IPS-18c (cell line): Measurements from ENCODE around the gene PEPD.

Source experiments
- H3K4me3 ChIP-seq: 2 replicates; pipeline ENCODE4 v1.7.0; 2013; ENCODE audit warnings: low read depth, mild to moderate bottlenecking, low read length, moderate library complexity; ENCODE audit not compliant: insufficient read depth
- H3K9me3 ChIP-seq: one replicate; pipeline ENCODE4 v1.6.1; 2013; ENCODE audit warnings: mild to moderate bottlenecking, low read length, moderate library complexity; ENCODE audit not compliant: control insufficient read depth, insufficient read depth

The PEPD gene

DNA sequence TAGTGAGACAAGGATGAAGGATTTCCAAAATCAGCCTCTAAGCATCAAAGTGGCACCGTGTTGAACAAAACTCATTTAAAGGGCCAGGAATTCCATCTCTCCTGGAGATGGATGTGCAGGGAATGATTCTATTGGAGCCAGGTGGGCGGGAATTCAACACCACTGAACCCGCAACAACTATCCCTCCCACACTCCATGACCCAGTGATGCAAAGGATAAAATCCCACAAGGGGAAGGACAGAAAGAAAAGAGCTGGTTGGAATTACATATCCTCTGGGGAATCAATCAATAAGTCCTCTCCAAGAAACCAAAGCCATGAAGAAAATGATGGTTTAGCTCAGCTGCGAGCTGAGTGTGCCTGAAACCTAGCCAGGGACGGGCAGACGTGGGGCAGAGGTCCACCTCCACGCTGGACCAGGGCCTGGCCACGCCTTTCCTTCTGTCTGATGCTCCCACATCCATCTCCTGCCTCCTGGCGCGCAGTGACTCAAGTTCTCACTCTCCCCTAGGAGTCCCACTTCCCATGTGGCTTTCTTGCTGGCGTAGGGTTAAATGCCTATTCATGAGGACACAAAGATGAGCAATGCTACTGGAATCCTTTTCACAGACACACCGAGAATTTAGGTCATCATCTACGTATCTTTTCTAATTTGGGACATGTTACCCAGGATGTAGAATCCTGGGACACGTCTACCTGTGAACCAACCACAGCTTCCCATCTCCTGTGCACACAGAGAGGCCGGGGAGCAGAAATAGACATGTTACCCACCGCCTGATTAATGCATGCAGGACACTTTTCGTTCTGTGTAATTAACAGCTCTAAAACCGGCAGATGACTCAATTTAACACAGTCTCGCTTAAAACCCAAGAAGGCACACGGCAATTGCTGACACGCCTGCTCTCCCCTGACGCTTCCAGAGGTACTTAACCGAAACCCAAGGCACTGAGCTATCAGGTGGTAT lies 48.6 kb downstream of the PEPD start:
- no peak overlapping the region for H3K4me3 ChIP-seq

DNA sequence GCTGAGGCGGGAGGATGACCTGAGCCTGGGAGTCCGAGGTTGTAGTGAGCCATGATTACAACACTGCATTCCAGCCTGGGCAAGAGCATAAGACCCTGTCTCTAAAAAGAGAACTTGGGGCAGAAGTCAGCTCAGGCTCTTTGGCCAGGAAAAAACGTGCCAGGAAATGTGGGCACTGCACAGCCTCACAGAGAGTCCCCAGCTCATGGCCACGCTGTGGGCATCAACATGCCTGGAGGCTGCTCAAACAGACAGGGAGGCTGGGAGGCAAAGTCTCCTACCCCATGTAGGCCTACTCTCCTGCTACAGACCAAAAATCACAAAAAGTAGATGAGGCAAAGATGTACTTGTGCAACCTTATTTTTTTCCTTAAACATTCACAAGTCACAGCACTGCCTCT lies 49.4 kb downstream of the PEPD start:
- no peaks in the 10 kb centered on the region for H3K9me3 ChIP-seq
- H3K4me3 ChIP-seq: no peak overlapping the region

More for the DNA sequence above, 48.6 kb downstream of the PEPD start:
- no peaks in the 10 kb centered on the region for H3K9me3 ChIP-seq

DNA sequence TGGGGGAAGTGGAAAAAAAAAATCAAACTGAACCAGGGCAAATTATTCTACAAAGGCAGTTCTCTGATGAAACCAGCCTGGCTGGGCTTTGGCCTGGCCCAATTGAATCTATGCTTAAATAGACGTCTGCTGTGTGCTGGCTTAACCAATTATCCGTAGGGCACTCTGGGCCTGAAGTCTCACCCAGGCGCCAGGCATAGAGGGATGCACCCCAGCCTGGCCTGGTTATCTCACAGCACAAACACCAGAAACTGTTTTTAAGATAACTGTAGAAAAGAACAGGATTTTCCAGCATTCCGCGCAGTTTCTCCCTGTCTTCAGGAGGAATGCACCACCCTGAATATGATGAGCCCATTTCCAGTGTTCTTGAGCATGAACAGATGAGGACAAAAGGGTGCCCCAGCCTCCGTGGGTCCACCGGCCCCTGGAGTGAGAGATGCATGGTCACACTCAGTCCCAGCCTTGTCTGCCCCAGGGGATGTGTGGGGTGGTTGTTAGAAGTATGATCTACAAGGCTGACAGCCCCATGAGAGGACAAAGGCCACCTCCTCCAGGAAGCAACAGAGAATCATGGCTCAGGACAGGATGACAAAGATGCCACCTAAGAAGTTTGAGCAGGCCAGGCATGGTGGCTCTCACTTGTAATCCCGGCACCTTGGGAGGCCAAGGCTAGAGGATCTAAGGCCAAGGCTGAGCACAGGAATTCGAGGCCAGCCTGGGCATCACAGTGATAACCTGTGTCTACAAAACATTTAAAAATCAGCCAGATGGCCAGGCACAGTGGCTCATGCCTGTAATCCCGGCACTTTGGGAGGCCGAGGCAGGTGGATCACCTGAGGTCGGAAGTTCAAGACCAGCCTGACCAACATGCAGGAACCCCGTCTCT lies 50.2 kb downstream of the PEPD start:
- Histone ChIP-seq H3K4me3 (no peak overlapping the region), H3K9me3 (no peaks in the 10 kb centered on the region)

DNA sequence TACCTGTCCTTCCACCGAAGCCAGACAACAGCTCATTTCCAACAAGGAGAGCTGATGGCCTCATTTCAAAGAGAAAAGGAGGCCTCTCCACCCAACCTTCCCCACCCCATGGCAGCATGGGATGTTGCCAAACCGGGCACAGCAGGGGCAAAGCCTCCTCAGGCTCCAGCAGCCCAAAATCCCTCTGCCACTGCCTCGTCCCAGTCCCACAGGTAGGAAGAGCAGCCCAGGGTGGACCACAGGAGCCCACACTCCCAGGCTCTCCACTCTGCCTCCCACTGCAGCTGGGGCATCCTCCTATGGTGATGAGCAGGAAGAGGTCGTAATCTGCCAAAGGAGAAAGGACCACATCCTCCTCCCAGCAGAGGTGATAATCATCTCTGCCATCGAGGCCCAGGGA lies 50.9 kb downstream of the PEPD start:
- Histone ChIP-seq H3K9me3 (no peaks in the 10 kb centered on the region), H3K4me3 (no peak overlapping the region)

DNA sequence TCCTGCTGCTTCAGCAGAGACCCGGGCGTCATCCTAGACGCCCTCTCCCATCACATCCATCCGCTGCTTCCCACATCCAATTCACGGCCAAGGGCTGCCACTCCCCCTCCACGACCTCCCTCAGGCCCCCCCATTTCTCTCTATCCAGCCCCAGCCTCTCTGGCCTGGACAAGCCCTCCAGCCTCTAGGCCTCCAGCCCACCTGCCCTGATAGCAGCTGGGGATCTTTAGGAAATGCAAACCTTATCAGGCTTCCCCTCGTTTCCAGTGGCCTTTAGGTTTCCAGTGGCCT lies 51.6 kb downstream of the PEPD start:
- H3K9me3 ChIP-seq: no peaks in the 10 kb centered on the region
- no peak overlapping the region for H3K4me3 ChIP-seq

DNA sequence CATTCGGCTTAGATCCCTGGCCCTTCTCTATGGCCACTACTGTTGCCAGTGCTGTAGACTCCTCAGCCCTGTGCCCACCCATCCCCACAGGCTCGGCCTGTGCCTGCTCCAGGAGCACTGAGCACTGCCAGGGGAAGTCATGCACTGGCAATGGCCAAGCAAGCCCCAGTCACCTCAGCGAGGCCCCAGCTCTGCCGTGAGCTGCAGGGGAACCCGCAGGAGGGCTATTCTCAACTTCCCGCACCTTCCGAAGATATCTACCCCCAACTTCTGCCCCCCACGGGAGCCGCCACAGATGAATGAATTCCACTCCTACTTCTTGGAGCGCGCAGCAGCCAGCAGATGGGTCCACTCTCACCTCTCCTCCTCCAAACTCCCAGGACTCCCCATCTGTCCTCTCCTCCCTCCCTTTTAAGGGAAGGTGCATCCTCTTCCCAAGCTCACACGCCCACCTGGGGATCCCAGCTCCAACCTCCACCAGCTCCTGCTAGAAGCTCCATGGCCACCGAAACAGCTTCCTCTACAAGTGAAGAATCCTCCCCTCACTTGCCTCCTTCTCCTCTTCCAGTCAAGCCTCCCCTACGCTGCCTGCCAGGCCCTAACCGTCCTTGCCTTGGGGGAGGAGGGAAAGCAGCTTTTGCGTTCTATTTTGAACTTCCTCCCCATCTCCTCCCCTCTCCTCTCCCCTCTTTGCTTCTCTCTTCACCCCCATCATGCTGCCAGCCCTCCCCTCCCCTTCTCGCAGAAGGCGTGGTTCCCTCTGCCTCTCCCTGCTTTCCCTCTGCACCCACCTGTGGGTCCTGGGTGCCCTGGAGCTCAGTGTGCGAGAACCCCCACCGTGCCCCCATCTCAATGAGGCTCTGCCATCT lies 52.2 kb downstream of the PEPD start:
- no peaks in the 10 kb centered on the region for H3K9me3 ChIP-seq
- H3K4me3 ChIP-seq: no peak overlapping the region

DNA sequence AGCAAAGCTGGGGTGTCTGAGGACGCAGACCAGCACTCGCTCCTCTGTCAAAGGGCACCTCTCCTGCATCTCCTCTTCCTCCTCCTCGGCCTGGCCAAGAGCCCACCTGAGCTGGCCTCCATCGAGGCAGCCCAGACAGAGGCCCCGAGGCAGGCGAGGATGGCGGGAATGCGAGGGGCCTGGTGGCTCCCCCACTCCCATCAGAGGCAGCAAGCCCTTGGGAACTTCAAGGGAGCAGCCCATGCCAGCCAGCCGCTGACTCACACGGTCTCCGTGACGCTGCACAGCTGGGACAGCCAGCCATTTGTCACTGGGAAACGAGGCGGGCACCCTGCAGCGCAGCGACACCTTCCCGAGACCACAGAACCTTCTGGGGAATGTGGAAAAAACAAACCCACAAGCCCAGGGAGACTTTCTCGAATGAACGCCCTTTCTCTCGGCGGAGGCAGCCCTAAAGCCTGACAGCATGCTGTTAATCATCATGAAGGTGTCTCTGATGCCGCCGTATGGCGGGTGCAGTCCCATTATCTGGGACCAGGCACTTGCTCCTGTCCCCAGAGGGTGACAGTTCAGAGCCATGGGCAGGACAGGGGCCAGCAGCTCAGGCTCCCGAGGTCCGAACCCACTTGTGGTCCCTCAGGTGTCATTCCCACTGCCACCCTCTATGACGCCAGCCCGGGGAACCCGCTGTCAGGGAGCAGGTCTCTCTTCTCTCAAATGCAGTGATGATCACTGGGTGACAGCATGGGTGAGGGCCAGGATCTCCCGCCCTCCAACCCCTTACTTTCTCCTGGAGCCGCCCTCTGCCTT lies 53.0 kb downstream of the PEPD start:
- H3K4me3 ChIP-seq: no peak overlapping the region
- H3K9me3 ChIP-seq: no peaks in the 10 kb centered on the region

DNA sequence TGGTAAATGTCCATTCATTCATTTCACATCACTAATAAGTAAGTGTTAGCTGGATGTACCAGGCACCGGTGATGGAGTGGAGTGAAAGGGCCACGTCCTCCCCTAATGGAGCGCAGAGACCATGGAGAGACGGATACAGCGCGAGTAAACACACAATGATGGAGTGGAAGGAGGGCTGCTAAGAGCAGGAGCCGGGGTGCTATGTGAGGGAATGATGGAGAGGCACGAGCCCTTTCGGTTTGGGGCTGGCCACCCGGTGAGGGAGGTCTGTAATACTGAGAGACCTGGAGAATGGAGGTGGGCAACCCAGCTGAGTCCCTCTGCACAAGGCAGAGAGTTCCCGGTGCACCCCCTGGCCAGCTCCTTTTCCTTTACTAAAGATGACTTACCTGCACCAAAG lies 53.7 kb downstream of the PEPD start:
- H3K4me3 ChIP-seq: no peak overlapping the region
- H3K9me3 ChIP-seq: no peaks in the 10 kb centered on the region

DNA sequence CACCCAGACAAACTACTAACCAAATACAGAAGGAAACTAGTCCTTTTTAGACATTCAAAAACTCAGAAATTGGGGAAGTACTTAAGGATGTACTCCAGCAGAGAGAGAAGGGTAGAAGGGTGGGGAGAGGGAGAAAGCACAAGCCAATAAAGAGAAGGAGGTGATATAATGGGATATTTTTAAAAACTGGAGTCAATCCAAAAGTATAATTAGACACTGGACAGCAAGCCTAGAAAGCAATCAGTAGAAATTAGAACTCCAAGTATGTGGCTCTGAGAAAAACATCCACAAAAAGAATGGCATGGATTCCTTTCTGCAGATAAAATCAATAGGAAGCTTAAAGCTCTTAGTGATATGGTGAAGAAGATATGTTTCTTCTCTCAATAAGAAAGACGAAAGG lies 55.8 kb downstream of the PEPD start:
- H3K9me3 ChIP-seq: no peaks in the 10 kb centered on the region
- no peak overlapping the region for H3K4me3 ChIP-seq

DNA sequence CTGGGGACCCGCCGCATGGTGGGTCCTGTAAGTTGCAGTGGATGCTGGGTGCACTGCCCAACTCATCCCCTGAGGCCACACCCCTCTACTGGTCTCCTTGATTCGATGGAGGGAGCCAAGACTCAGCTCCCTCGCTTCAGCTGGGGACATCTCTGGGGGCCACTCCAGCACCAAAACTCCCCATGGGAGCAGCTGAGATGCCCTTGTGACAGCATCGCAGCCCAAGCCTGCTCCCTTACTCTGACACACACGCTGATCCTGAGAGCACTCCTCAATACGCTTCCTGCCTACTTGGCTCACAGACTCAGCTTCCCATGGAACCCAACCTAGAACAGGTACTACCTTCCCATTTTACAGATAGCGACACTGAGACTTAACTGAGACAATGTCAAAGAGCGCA lies 56.2 kb downstream of the PEPD start:
- Histone ChIP-seq H3K9me3 (no peaks in the 10 kb centered on the region), H3K4me3 (no peak overlapping the region)

DNA sequence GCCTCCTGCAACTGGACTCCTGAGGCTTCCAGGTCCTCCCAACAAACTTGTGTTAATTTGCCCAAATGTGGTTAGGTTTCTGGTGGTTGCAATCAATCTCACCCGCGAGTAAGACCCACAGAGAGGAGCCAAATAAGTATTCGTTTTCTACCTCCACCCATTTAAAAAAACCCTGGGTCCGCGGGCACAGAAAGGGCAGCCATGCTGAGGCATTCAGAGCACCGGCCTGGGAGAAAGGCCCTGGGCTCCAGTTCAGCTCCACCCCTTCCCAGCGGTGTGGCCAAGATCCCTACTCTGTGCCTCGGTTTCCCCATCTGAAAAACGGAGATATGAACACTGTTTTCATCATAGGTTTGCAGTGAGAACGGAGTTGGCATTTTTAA lies 56.9 kb downstream of the PEPD start:
- no peak overlapping the region for H3K4me3 ChIP-seq

DNA sequence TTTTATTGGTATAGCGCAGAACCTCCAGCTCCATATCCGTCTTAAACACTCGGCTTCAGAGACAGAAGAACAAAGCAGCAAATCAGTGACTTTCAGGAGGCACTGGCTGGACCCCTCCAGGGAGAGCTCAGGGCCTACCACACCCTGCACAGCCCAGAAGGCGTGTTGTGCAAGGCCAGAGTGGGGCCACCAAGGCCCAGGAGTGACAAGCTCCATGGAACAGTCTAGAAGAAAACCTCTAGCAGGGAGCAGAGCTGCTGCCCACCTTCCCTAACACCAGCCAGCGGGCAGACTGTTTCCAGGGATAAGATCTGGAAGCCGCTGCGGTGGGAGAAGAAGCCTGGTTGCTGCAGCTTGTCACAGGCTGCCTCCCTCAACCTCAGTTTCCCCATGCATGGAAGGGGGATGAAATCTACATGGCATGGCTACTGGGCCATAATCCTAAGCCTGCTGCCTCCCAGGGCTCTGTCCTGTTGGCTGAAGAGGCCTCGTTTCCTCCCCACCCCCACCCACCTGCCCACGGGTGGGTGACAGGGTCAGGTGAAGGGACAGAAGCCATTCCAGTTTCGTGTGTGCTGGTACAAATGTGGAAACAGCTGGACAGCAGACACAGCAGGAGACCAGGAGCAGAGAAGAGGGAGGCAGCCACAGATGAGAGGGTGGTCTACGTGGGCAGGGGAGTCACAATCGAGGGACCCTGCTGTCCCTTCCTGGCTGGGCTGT lies 57.4 kb downstream of the PEPD start:
- H3K4me3 ChIP-seq: no peak overlapping the region

More for the DNA sequence above, 56.9 kb downstream of the PEPD start:
- no peaks in the 10 kb centered on the region for H3K9me3 ChIP-seq

DNA sequence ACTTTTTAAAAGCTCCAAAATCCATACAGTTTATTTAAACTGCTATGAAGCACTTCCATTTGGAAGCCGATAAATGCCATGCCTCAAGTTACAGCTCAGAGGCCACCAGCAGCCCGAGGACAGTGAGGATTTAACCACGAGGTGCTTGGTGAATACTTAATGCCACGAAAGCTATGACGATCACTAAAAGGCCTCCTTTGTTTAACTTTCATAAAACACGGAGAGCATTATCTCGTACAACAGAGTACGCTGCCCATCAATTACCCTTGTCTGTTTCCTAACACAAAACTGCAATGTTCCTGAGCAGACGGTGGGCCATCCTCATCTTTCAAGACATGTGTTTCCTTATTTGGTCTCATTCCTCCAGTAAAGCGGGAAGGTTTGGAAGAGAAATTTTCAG lies 58.4 kb downstream of the PEPD start:
- H3K9me3 ChIP-seq: no peaks in the 10 kb centered on the region
- no peak overlapping the region for H3K4me3 ChIP-seq

More for the DNA sequence above, 57.4 kb downstream of the PEPD start:
- no peaks in the 10 kb centered on the region for H3K9me3 ChIP-seq

DNA sequence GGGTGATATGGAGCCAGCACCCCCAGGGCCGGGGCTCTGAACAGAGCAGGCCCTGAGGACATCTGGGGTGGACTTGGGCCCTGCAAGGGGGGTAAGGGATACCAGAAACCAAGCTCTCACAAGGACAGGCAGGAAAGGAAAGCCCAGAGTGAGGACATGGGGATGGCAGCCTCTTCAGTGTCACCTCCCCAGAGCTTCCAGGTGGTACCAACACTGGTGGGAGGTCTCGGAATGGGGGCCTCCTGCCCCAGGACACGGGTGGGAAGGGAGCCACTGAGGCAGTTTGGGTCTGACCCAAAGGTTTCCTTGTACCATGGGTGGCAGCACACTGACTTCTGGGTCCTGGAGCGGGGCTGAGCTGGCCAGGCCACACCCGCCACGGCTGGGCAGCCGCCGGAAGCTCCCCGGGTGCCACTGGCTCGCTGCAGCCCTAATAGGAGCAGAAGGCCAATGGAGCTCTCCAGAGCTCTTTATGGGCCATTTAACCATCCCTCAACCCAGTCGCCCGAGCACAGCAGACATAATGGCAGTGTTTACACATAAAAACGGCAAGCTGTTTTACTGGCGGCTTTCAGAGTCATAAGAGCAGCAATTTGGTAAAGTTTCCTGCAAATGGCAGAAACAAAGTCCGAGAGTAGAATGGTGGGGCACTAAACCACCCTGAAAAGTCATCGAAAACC lies 59.3 kb downstream of the PEPD start:
- Histone ChIP-seq H3K9me3 (no peaks in the 10 kb centered on the region), H3K4me3 (no peak overlapping the region)

DNA sequence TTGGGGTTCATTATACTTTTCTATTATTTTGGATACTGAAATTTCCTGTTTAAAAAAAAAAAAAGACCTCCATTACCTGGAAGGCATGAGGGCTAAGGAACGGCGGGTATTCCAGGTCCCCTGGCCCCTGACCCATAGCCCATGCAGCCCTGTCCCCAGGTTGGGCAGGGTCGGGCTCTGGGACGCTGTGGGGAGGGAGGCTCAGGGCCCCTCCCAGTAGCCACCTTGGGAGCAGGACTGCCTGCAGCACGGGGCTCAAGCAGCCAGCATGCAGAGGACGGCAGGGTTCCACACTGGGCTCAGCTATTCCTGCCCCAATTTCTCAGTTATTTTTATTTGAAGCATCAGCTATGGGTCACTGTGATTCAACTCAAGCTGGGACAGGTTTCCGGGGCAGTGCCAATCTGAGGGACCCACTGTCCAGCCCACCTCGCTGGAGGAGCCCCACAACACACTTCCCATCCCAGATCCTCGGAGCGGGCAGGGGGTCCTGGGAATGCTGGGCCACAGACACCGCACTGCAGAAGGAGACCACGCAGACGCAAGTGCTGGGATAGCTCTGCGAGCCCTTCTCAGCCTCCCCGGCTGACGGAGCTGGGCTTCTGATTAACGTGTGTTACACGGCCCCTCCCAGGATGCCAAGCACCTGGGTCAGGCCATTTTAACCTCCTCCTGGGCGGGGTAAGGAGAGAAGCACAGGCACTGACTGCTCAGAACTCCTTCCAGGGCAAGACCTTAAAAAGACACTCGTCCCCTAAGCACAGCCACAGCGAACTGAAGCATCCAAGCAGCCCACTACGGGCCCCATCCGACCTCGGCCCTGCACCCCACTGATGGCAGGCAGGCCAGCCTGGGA lies 60.1 kb downstream of the PEPD start:
- Histone ChIP-seq H3K4me3 (no peak overlapping the region), H3K9me3 (no peaks in the 10 kb centered on the region)
